Activated CD4-positive, CD25-positive, alpha-beta regulatory T cell (primary cell): ENCODE results near the gene ITM2B.

ENCODE experiments used
- DNase-seq, 4 experiments: peaks; one replicate each; lab custom pipeline; 2025; lab: John Stamatoyannopoulos, UW

Gene ITM2B

DNA sequence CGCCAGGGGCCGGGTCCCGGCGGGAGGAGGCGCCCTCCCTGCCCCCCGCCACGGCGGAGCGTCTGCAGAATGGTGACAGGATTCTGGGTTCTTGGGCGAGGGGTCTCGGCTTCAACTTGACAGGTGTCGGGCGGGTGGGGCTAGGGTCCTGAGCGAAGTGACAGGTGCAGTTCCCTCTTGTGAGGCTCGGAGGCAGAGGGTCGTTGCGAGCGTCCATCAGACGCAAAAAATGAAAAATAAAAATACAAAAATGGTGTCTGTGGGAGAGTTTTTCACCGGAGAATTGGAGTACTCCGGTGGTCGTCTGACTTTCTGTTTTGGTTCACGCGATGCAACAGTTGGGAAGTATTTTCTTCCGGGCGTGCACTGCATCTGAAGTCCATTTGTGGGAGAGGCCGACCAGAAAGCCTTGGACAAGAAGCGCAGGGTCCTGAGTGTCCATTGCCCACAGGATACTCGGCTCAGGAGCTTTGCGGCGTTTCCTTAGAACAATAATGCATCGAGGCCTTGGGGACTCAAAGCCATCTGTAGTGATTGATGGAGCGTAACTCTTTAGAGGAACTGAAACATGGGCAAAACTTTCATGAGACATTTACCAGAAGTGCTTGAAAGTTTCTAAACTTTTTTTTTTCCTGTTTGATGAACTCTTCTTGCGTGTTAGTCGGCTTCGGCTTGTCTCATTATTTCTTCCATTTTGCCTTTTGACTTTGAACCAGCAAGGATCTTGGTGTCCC is 71.3 kb downstream of the ITM2B start:
- no peak for DNase-seq

DNA sequence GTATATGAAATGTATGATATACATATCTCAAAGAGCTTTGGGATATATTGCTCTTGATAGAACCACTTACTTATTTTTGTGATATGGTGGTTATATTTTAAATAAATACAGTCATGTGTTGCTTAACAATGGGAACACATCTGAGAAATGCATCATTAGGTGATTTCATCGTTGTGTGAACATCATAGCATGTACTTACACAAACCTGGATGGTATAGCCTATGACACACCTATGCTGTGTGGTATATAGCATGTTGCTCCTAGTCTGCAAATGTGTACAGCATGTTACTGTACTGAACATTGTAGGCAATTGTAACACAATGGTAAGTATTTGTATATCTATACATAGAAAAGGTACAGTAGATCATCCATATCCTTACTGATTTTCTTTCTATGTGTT is 78.2 kb downstream of the ITM2B start:
- no peak for DNase-seq

DNA sequence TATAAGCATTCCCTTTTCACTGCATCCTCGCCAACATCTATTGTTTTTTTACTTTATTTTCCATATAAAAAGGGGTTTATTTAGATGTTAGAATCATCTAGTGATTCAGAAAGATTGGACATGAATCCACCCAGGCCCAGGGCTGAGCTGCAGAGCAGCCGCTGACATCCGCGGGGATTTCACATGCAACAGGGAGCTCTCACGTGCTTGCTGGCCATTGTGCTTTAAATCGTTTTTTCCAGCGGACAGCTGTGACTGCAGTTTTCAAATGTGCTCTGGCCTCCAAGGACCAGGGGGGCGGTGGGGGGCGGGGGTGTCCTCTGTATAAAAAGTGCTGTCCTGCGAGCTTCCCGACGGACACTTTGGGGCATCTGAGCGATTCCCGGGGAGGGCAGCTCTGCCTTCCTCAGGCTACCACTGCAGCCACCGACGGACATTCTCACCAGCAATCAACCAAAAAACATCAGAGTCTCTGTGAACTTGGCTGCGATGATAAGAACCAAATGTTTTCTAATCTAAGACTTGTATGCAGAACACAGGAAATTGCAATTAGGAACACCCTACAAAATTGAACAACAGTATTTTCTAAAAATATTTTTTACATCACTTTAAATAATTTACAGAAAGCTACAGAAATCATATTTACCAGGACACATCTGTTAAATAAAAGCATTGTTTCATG is 83.1 kb downstream of the ITM2B start:
- no peak for DNase-seq

GRCh38 chr13:48316826-48317510 is 84.0 kb downstream of the ITM2B start:
- DNase-seq = no peak

DNA sequence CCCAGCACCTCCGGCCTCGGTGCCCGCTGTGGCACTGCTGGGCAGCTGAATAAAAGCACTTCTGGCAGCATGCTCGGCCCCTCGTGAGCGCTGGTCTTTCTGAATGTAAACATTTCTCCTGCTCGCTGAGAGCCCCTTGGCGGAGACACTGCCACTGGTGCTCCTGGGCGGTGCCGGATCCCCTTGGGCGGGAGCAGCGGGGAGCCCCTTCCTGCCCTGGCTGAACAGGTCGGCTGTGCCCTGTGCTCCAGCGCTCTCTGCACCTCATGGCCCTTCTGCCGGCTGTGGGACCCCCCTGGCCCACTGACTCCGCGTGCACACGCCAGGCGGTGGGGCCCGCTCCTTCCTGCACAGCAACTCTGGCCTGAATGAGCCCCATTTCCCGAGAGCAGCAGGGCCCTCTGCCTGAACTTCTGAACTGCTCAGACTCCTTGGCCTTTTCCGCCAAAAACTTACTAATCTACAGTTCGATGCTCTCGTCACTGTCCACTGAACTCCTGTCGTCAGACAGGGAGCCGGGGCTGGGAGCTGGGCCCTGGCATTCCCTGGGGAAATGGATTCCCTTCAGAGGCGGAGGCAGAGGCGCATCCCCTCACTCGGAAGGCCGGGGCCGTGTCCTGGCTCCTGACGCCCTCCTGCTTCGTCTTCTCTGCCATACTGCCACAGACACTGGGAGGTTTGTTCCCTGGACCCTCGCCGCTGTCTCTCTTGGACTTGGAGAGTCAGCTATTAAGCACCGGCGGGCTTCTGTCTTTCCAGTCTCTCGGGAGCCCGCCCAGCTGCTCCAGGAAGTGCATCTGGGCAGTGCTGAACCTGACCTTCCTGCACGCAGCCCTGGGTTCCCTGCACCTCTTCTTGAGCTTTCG is 84.7 kb downstream of the ITM2B start:
- no peak for DNase-seq

DNA sequence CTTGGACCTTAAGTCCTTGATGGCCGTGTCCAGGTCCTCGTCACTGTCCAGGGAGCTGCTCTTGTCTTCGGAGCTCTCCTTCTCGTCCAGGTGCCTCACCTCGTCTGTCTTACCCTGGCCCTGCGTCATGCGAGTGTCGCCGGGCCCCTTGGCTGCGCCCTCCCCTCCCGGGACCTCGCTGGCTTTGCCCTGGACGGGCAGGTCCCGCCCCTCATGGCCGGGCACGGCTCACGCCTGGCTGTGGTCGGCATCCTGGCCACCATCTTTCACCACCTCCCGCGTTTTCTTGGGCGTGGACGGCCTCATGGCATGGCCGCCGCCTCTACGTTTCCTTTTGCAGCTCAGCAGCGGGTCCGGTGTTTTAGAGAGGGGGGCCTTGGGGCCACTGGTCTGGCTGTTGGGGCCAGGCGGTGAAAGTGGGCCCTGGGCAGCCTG is 85.4 kb downstream of the ITM2B start:
- DNase-seq = no peak

DNA sequence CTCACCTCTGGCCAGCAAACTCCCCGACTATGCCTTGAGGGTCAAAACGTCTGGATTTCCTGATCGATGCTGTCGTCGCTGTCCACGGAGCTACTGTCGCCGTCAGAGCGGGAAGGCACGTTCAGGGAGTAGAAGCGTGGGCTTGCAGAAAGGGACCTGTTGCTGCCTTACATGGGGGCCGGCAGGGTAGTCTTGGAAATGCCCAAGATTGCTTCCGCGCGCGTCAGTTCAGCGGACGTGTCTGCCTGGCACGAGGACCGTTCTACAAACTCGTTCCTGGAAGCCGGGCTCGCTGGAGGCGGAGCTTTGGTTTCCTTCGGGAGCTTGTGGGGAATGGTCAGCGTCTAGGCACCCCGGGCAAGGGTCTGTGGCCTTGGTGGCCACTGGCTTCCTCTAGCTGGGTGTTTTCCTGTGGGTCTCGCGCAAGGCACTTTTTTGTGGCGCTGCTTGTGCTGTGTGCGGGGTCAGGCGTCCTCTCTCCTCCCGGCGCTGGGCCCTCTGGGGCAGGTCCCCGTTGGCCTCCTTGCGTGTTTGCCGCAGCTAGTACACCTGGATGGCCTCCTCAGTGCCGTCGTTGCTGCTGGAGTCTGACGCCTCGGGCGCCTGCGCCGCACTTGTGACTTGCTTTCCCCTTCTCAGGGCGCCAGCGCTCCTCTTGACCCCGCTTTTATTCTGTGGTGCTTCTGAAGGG is 86.0 kb downstream of the ITM2B start:
- no peak for DNase-seq
